CD14-positive monocyte (primary cell): ENCODE results near the gene ZCCHC14. TPM values are rescaled to one million over a fixed set of nuclear protein-coding genes. Genes with fewer than 3 reads are reported as not detected.
"Not testable (repeated sequence)": the region's sequence is repeated elsewhere in the genome, so short reads cannot be mapped to it uniquely, and the experiment has no call there.

Experiments
- DNase-seq, 3 donors: peaks; one replicate each; pipeline ENCODE4 v3.0.0-alpha.2; 2011 to 2022
- H2AFZ ChIP-seq: 2 replicates; pipeline ENCODE4 v1.6.0; 2012; ENCODE audit warnings: mild to moderate bottlenecking, low read depth, low read length, inconsistent platforms; ENCODE audit not compliant: insufficient read depth, poor library complexity, severe bottlenecking
- H3K27ac ChIP-seq, 2 donors: 1 replicate in 1 of 2; 2 replicates in 1 of 2; pipeline ENCODE4 v1.5.1; 2012 to 2013; ENCODE audit warnings: low read length in 2 of 2, control low read depth in 1 of 2, inconsistent platforms in 1 of 2, low read depth in 1 of 2, mild to moderate bottlenecking in 1 of 2
- H3K27me3 ChIP-seq, 2 donors: one replicate each; pipeline versions ENCODE4 v1.6.0 to v1.6.1; 2011 to 2013; ENCODE audit warnings: low read length in 2 of 2; ENCODE audit not compliant: control insufficient read depth in 2 of 2, insufficient read depth in 2 of 2
- H3K36me3 ChIP-seq, 2 donors: replicated peaks in 1 of 2; 1 replicate in 1 of 2; 2 replicates in 1 of 2; pipeline versions ENCODE4 v1.5.1 to v1.6.1; 2012 to 2013; ENCODE audit warnings: low read length in 2 of 2, control low read depth in 1 of 2, inconsistent platforms in 1 of 2, mild to moderate bottlenecking in 1 of 2; ENCODE audit not compliant: insufficient read depth in 2 of 2, control insufficient read depth in 1 of 2
- H3K4me1 ChIP-seq, 2 donors: 1 replicate in 1 of 2; 2 replicates in 1 of 2; pipeline versions ENCODE4 v1.5.1 to v1.6.1; 2012 to 2013; ENCODE audit warnings: low read length in 2 of 2, control low read depth in 1 of 2, inconsistent platforms in 1 of 2, mild to moderate bottlenecking in 1 of 2, moderate library complexity in 1 of 2; ENCODE audit not compliant: insufficient read depth in 2 of 2, control insufficient read depth in 1 of 2
- H3K4me2 ChIP-seq: replicated peaks from 2 replicates; pipeline ENCODE3; 2012; ENCODE audit warnings: low read length, moderate library complexity, mild to moderate bottlenecking; ENCODE audit not compliant: poor library complexity, severe bottlenecking; ENCODE audit errors: extremely low read depth
- H3K4me3 ChIP-seq, 3 experiments: fragments of 200-600 bp in 1 of 3; sonication (generic) in 1 of 3; replicated peaks in 1 of 3; 1 replicate in 2 of 3; 2 replicates in 1 of 3; pipeline ENCODE4 v1.5.1; 2011 to 2013; ENCODE audit warnings: low read length in 3 of 3, mild to moderate bottlenecking in 3 of 3, control low read depth in 2 of 3, low read depth in 2 of 3, inconsistent platforms in 1 of 3, moderate library complexity in 1 of 3
- H3K79me2 ChIP-seq: 2 replicates; pipeline ENCODE4 v1.6.0; 2012; ENCODE audit warnings: mild to moderate bottlenecking, control low read depth, inconsistent platforms, low read length, moderate library complexity; ENCODE audit not compliant: insufficient read depth
- H3K9ac ChIP-seq: 2 replicates; pipeline ENCODE4 v1.6.0; 2017; ENCODE audit warnings: low read length, mild to moderate bottlenecking; ENCODE audit not compliant: insufficient read depth, poor library complexity, severe bottlenecking
- H3K9me3 ChIP-seq, 2 donors: replicated peaks in 1 of 2; 1 replicate in 1 of 2; 2 replicates in 1 of 2; pipeline versions ENCODE4 v1.5.1 to v1.6.1; 2012 to 2013; ENCODE audit warnings: low read length in 2 of 2, control low read depth in 1 of 2; ENCODE audit not compliant: control insufficient read depth in 1 of 2, insufficient read depth in 1 of 2
- H4K20me1 ChIP-seq: 2 replicates; pipeline ENCODE4 v1.6.0; 2012; ENCODE audit warnings: mild to moderate bottlenecking, low read length, control low read depth, moderate library complexity; ENCODE audit not compliant: insufficient read depth
- H3K27ac Mint-ChIP-seq, 7 donors: one replicate each; pipeline ENCODE4 v1.8.0; 2020; ENCODE audit warnings: mild to moderate bottlenecking in 7 of 7, mixed read lengths in 7 of 7, moderate library complexity in 6 of 7, inconsistent platforms in 2 of 7
- H3K27me3 Mint-ChIP-seq, 3 donors: one replicate each; pipeline ENCODE4 v1.8.0; 2021 to 2022; ENCODE audit warnings: low read depth in 3 of 3, mild to moderate bottlenecking in 3 of 3, mixed read lengths in 3 of 3, moderate library complexity in 3 of 3, inconsistent platforms in 1 of 3
- H3K36me3 Mint-ChIP-seq, 2 donors: one replicate each; pipeline ENCODE4 v1.8.0; 2020; ENCODE audit warnings: mixed read lengths in 2 of 2, inconsistent platforms in 1 of 2, mild to moderate bottlenecking in 1 of 2
- H3K4me1 Mint-ChIP-seq: one replicate; pipeline ENCODE4 v1.8.0; 2020; ENCODE audit warnings: mild to moderate bottlenecking, mixed read lengths
- H3K4me3 Mint-ChIP-seq, 2 donors: one replicate each; pipeline ENCODE4 v1.8.0; 2020; ENCODE audit warnings: mild to moderate bottlenecking in 2 of 2, mixed read lengths in 2 of 2, moderate library complexity in 1 of 2
- H3K9me3 Mint-ChIP-seq, 7 donors: one replicate each; pipeline ENCODE4 v1.8.0; 2020 to 2022; ENCODE audit warnings: mixed read lengths in 7 of 7, mild to moderate bottlenecking in 6 of 7, moderate library complexity in 6 of 7, inconsistent platforms in 2 of 7
- CTCF ChIP-seq: fragments of 200-600 bp; IDR thresholded peaks from one replicate; pipeline ENCODE4 v1.8.0; 2022; ENCODE audit warnings: antibody characterized with exemption, mild to moderate bottlenecking
- WGBS: methylation state at CpG from one replicate; pipeline ENCODE4 v1.1.5; 2013; ENCODE audit warnings: missing lambda C conversion rate; ENCODE audit not compliant: insufficient coverage; 5-methylcytosine and 5-hydroxymethylcytosine counted together
- intact Hi-C, 2 donors: fragments of 100-400 bp; cut with micrococcal nuclease; formaldehyde crosslinking; loops; one replicate each; pipeline versions ENCODE4 v1.15.0 to v1.15.1; 2023
- polyA plus RNA-seq, 3 donors: library from polyadenylated mRNA; depleted of rRNA in 1 of 3; unstranded in 2 of 3; stranded (reverse) in 1 of 3; fragments of 300-500 nt in 2 of 3; fragments of >200 nt in 1 of 3; fragmentation: Illumina TruSeq in 2 of 3; gene quantifications; 1 replicate in 2 of 3; 2 replicates in 1 of 3; pipeline ENCODE4 v1.2.3, GENCODE V29; 2012 to 2021

ZCCHC14 gene
- polyA plus RNA-seq, 3 donors = 0.11 to 4.0 (median 0.22) TPM

- Histone ChIP-seq H3K4me3 (no peak overlapping the region), H2AFZ (no peak overlapping the region), H3K9ac (no peak overlapping the region), H3K27me3 (peaks cover 2 to 22% of the 10 kb centered on the region in 2 donors), H3K9me3 (no peaks in the 10 kb centered on the region), H3K4me1 (no peaks in the 10 kb centered on the region), H3K36me3 (no peaks in the 10 kb centered on the region), H3K27ac (no peak overlapping the region), H3K4me2 (no peak overlapping the region), H4K20me1 (no peaks in the 10 kb centered on the region), H3K79me2 (no peaks in the 10 kb centered on the region)
- Mint-ChIP-seq H3K4me3 (no peak overlapping the region), H3K4me1 (peaks cover 14% of the 10 kb centered on the region), H3K27ac (no peak overlapping the region), H3K9me3 (no peaks in the 10 kb centered on the region), H3K27me3 (peaks cover 38 to 46% (median 40%) of the 10 kb centered on the region in 3 donors), H3K36me3 (peaks cover 0 to 2% of the 10 kb centered on the region in 2 donors)
- no peak for DNase-seq
- WGBS = no CpG with 5 or more reads among the region's 2 CpGs
- TF ChIP-seq CTCF = no peak
- intact Hi-C loops = no loop called here
Measured at GRCh38 chr16:87499189-87499486, 6.3 kb upstream of the ZCCHC14 start.

GRCh38 chr16:87498324-87499188 is 5.7 kb upstream of the ZCCHC14 start:
- no peak overlapping the region for H2AFZ ChIP-seq
- no peaks in the 10 kb centered on the region for H3K9me3 ChIP-seq
- intact Hi-C loops = no loop called here
- Mint-ChIP-seq H3K9me3 (no peaks in the 10 kb centered on the region), H3K36me3 (peaks cover 0 to 2% of the 10 kb centered on the region in 2 donors), H3K27me3 (peaks cover 42 to 51% (median 46%) of the 10 kb centered on the region in 3 donors), H3K27ac (no peak overlapping the region), H3K4me3 (peak overlapping the region in 1 of 2 donors; percentile 36), H3K4me1 (peaks cover 17% of the 10 kb centered on the region)
- no peak overlapping the region for H3K27ac ChIP-seq
- H3K4me3 ChIP-seq = no peak overlapping the region
- H4K20me1 ChIP-seq = no peaks in the 10 kb centered on the region
- peaks cover 2 to 28% of the 10 kb centered on the region in 2 donors for H3K27me3 ChIP-seq
- no peak for TF ChIP-seq CTCF
- H3K36me3 ChIP-seq = no peaks in the 10 kb centered on the region
- H3K4me1 ChIP-seq = peaks cover under 1 to 2% of the 10 kb centered on the region in 2 donors
- no peak for DNase-seq
- no peak overlapping the region for H3K4me2 ChIP-seq
- H3K9ac ChIP-seq = no peak overlapping the region
- 75% methylated on average over 4 of the region's 9 CpGs for WGBS
- no peaks in the 10 kb centered on the region for H3K79me2 ChIP-seq

- H3K79me2 ChIP-seq, H3K27ac ChIP-seq, H3K27ac Mint-ChIP-seq, H3K9me3 Mint-ChIP-seq, H3K9ac ChIP-seq, H2AFZ ChIP-seq, H3K9me3 ChIP-seq, H4K20me1 ChIP-seq, H3K4me2 ChIP-seq, H3K36me3 ChIP-seq, H3K4me1 ChIP-seq, intact Hi-C loops, H3K36me3 Mint-ChIP-seq, DNase-seq, H3K4me3 ChIP-seq: not testable (repeated sequence)
- peaks cover 47 to 58% (median 51%) of the 10 kb centered on the region in 3 donors for H3K27me3 Mint-ChIP-seq
- H3K4me1 Mint-ChIP-seq = peaks cover 22% of the 10 kb centered on the region
- peaks cover 2 to 30% of the 10 kb centered on the region in 2 donors for H3K27me3 ChIP-seq
- WGBS = 93% methylated on average over 2 of the region's 12 CpGs
- H3K4me3 Mint-ChIP-seq = peak overlapping the region in 1 of 2 donors; percentile 36
Measured at GRCh38 chr16:87497767-87498290, 5.0 kb upstream of the ZCCHC14 start.
